HepG2 (cell line): ENCODE data around the gene CYBC1. TPM values are rescaled to one million over a fixed set of nuclear protein-coding genes. Genes with fewer than 3 reads are reported as not detected.

Experiments
- ATF1 ChIP-seq: IDR thresholded peaks from 2 replicates; pipeline ENCODE4 v1.6.1; 2016; ENCODE audit warnings: mild to moderate bottlenecking, control low read depth
- BRCA1 ChIP-seq: sonication (generic); formaldehyde crosslinking; IDR thresholded peaks from 2 replicates; pipeline ENCODE4 v1.4.0; 2020; ENCODE audit warnings: missing genetic modification reagents
- CHD4 ChIP-seq: fragments of 200-600 bp; sonication (generic); IDR thresholded peaks from 2 replicates; pipeline ENCODE4 v1.7.0; 2017; ENCODE audit warnings: mild to moderate bottlenecking, low read length, borderline replicate concordance
- NR2F2 ChIP-seq: IDR thresholded peaks from 2 replicates; pipeline ENCODE4 v1.6.1; 2012; ENCODE audit warnings: low read depth, inconsistent platforms, borderline replicate concordance
- ONECUT2 ChIP-seq: sonication (generic); formaldehyde crosslinking; IDR thresholded peaks from 2 replicates; pipeline ENCODE4 v1.4.0; 2020; ENCODE audit warnings: missing genetic modification reagents
- PHF5A ChIP-seq: IDR thresholded peaks from one replicate; pipeline ENCODE4 v1.6.1; 2018; ENCODE audit warnings: low read depth, missing genetic modification reagents; ENCODE audit not compliant: unreplicated experiment
- SNAI1 ChIP-seq: sonication (generic); formaldehyde crosslinking; IDR thresholded peaks from 2 replicates; pipeline ENCODE4 v1.5.0; 2020; ENCODE audit warnings: mild to moderate bottlenecking, missing genetic modification reagents, borderline replicate concordance
- SP1 ChIP-seq, 2 experiments: fragments of 450-650 bp in 1 of 2; sonication (generic) in 1 of 2; formaldehyde crosslinking in 1 of 2; IDR thresholded peaks; 2 replicates each; pipeline versions ENCODE4 v1.4.0 to v1.6.1; 2016 to 2020; ENCODE audit warnings: missing genetic modification reagents in 1 of 2
- SRSF4 ChIP-seq: fragments of 200-400 bp; formaldehyde crosslinking; IDR thresholded peaks from one replicate; pipeline ENCODE4 v1.6.1; 2018; ENCODE audit warnings: mild to moderate bottlenecking, low read depth, low read length, moderate library complexity; ENCODE audit not compliant: poor library complexity, severe bottlenecking
- TRIM24 ChIP-seq: sonication (generic); formaldehyde crosslinking; IDR thresholded peaks from 2 replicates; pipeline ENCODE4 v1.8.0; 2022; ENCODE audit warnings: mild to moderate bottlenecking, missing genetic modification reagents
- ZNF446 ChIP-seq: sonication (generic); formaldehyde crosslinking; IDR thresholded peaks from 2 replicates; pipeline ENCODE4 v1.5.0; 2020; ENCODE audit warnings: mild to moderate bottlenecking, missing genetic modification reagents
- ZNF543 ChIP-seq: sonication (generic); formaldehyde crosslinking; IDR thresholded peaks from 2 replicates; pipeline ENCODE4 v1.4.0; 2020; ENCODE audit warnings: mild to moderate bottlenecking, missing genetic modification reagents
- ZNF737 ChIP-seq: sonication (generic); formaldehyde crosslinking; IDR thresholded peaks from 2 replicates; pipeline ENCODE4 v1.5.0; 2020; ENCODE audit warnings: missing genetic modification reagents, mild to moderate bottlenecking, borderline replicate concordance
- ZNF775 ChIP-seq: sonication (generic); formaldehyde crosslinking; IDR thresholded peaks from 2 replicates; pipeline ENCODE4 v1.4.0; 2020; ENCODE audit warnings: missing genetic modification reagents, mild to moderate bottlenecking, moderate library complexity, borderline replicate concordance
- ZNF790 ChIP-seq: sonication (generic); formaldehyde crosslinking; IDR thresholded peaks from 2 replicates; pipeline ENCODE4 v1.8.0; 2022; ENCODE audit warnings: missing genetic modification reagents, mild to moderate bottlenecking, borderline replicate concordance
- ZNF839 ChIP-seq: sonication (generic); formaldehyde crosslinking; IDR thresholded peaks from 2 replicates; pipeline ENCODE4 v1.4.0; 2020; ENCODE audit warnings: missing genetic modification reagents, mild to moderate bottlenecking, borderline replicate concordance
- polyA plus RNA-seq, 8 experiments: library from polyadenylated mRNA; depleted of rRNA in 3 of 8; stranded (reverse) in 7 of 8; unstranded in 1 of 8; fragments of >200 nt; fragmentation: Illumina TruSeq in 4 of 8; extraction: Trizol in 4 of 8; gene quantifications; 2 replicates each; pipeline versions ENCODE4 v1.2.1 to v1.2.3, GENCODE V29; 2011 to 2016; ENCODE audit warnings: low read depth in 4 of 8, missing spikeins in 1 of 8, mixed read lengths in 1 of 8; ENCODE audit not compliant: insufficient read depth in 1 of 8
- total RNA-seq, 5 experiments: library from RNA; depleted of rRNA; stranded (reverse); fragments of >200 nt; fragmentation: Illumina TruSeq; extraction: Trizol; gene quantifications; 2 replicates each; pipeline ENCODE4 v1.2.3, GENCODE V29; 2016; ENCODE audit warnings: low read depth in 1 of 5
- TF ChIP-seq, protein P1 (sequence below): sonication (generic); formaldehyde crosslinking; conservative IDR thresholded peaks from 2 replicates; pipeline ENCODE4 v1.4.0; 2020; ENCODE audit warnings: missing genetic modification reagents
- TF ChIP-seq, protein P2 (sequence below): sonication (generic); formaldehyde crosslinking; IDR thresholded peaks from 2 replicates; pipeline ENCODE4 v1.4.0; 2020; ENCODE audit warnings: mild to moderate bottlenecking, missing genetic modification reagents
- TF ChIP-seq, protein P3 (sequence below): sonication (generic); formaldehyde crosslinking; IDR thresholded peaks from 2 replicates; pipeline ENCODE4 v1.4.0; 2020; ENCODE audit warnings: missing genetic modification reagents, borderline replicate concordance
- TF ChIP-seq, protein P4 (sequence below): IDR thresholded peaks from 2 replicates; pipeline ENCODE4 v1.6.1; 2016; ENCODE audit warnings: mild to moderate bottlenecking, missing biosample characterization, missing genetic modification reagents
- TF ChIP-seq, protein P5 (sequence below): sonication (generic); formaldehyde crosslinking; IDR thresholded peaks from 2 replicates; pipeline ENCODE4 v1.5.0; 2020; ENCODE audit warnings: missing genetic modification reagents

Gene CYBC1
- total and polyA plus RNA-seq, 2 of the 13 experiments (the other 11 are each of a cell fraction or from before 2014, with no cell fraction given): 43.4 to 44.1 TPM

DNA sequence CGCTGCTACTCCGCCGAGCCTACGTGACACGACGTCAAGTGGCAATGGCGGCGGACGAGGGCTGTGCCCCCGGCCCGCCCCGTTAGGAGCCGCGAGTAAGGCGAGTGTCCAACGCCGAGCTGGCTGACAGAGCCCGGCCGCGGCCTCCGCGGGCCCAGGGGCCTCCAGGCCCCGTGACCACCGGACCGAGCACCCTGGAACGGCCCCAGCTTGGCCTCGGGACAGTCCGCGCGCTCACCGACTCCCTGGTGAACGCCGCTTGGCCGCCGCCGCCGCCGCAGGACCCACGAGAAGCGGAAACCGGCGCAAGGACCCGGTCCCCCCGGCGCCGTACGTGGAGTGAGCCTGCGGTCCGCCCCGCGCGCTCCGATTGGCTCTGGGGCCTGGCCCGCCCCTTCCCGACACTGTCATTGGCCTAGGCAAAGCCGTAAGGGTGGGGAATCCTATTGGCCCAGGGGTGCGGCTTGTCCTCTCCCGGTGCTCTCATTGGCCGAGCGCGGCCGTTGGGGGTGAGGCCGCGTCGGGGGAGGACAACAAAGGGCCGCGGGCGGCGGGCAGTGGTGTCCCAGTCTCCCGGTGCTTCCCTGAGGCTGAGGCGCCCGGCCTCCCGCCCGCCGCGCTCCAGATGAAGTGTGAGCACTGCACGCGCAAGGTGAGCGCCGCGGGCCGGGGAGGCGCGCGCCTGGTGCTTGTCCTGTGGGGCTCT, 7.8 kb upstream of the CYBC1 start, which contains the start of gene NARF (continued):
- TF ChIP-seq BRCA1 (CRISPR knock-in tag) (no peak), SP1 (IDR thresholded peaks at IDR 0.05) (peak; percentile 53; the same call in 1 of the 2 replicates), SP1 (CRISPR knock-in tag; IDR thresholded peaks at IDR 0.05) (peak; percentile 93), ZNF543 (CRISPR knock-in tag) (peak; percentile 98), ZNF446 (CRISPR knock-in tag) (peak; percentile 77; the same call in 1 of the 2 replicates), ZNF839 (CRISPR knock-in tag) (peak; percentile 66; the same call in 1 of the 2 replicates), NR2F2 (peak; percentile 7; the same call in 1 of the 2 replicates), ZNF790 (CRISPR knock-in tag) (peak; percentile 91; the same call in 1 of the 2 replicates), ZNF775 (CRISPR knock-in tag) (peak; percentile 91), SNAI1 (CRISPR knock-in tag) (no peak), PHF5A (CRISPR knock-in tag) (peak; percentile 22), ATF1 (CRISPR knock-in tag) (no peak), CHD4 (no peak), SRSF4 (no peak), ONECUT2 (no peak), ZNF737 (CRISPR knock-in tag) (no peak), TRIM24 (CRISPR knock-in tag) (no peak)
- TF ChIP-seq, protein P1, sequence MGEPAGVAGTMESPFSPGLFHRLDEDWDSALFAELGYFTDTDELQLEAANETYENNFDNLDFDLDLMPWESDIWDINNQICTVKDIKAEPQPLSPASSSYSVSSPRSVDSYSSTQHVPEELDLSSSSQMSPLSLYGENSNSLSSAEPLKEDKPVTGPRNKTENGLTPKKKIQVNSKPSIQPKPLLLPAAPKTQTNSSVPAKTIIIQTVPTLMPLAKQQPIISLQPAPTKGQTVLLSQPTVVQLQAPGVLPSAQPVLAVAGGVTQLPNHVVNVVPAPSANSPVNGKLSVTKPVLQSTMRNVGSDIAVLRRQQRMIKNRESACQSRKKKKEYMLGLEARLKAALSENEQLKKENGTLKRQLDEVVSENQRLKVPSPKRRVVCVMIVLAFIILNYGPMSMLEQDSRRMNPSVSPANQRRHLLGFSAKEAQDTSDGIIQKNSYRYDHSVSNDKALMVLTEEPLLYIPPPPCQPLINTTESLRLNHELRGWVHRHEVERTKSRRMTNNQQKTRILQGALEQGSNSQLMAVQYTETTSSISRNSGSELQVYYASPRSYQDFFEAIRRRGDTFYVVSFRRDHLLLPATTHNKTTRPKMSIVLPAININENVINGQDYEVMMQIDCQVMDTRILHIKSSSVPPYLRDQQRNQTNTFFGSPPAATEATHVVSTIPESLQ (CRISPR knock-in tag): peak; percentile 90; the same call in 1 of the 2 replicates
- TF ChIP-seq, protein P2, sequence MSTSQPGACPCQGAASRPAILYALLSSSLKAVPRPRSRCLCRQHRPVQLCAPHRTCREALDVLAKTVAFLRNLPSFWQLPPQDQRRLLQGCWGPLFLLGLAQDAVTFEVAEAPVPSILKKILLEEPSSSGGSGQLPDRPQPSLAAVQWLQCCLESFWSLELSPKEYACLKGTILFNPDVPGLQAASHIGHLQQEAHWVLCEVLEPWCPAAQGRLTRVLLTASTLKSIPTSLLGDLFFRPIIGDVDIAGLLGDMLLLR (CRISPR knock-in tag): peak; percentile 94
- TF ChIP-seq, protein P3, sequence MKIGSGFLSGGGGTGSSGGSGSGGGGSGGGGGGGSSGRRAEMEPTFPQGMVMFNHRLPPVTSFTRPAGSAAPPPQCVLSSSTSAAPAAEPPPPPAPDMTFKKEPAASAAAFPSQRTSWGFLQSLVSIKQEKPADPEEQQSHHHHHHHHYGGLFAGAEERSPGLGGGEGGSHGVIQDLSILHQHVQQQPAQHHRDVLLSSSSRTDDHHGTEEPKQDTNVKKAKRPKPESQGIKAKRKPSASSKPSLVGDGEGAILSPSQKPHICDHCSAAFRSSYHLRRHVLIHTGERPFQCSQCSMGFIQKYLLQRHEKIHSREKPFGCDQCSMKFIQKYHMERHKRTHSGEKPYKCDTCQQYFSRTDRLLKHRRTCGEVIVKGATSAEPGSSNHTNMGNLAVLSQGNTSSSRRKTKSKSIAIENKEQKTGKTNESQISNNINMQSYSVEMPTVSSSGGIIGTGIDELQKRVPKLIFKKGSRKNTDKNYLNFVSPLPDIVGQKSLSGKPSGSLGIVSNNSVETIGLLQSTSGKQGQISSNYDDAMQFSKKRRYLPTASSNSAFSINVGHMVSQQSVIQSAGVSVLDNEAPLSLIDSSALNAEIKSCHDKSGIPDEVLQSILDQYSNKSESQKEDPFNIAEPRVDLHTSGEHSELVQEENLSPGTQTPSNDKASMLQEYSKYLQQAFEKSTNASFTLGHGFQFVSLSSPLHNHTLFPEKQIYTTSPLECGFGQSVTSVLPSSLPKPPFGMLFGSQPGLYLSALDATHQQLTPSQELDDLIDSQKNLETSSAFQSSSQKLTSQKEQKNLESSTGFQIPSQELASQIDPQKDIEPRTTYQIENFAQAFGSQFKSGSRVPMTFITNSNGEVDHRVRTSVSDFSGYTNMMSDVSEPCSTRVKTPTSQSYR (CRISPR knock-in tag): peak; percentile 31; the same call in 1 of the 2 replicates
- TF ChIP-seq, protein P4, sequence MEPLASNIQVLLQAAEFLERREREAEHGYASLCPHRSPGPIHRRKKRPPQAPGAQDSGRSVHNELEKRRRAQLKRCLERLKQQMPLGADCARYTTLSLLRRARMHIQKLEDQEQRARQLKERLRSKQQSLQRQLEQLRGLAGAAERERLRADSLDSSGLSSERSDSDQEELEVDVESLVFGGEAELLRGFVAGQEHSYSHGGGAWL (CRISPR knock-in tag): peak; percentile 97
- TF ChIP-seq, protein P5, sequence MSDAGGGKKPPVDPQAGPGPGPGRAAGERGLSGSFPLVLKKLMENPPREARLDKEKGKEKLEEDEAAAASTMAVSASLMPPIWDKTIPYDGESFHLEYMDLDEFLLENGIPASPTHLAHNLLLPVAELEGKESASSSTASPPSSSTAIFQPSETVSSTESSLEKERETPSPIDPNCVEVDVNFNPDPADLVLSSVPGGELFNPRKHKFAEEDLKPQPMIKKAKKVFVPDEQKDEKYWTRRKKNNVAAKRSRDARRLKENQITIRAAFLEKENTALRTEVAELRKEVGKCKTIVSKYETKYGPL (CRISPR knock-in tag): peak; percentile 83; the same call in 1 of the 2 replicates
